Epithelial cell of esophagus (primary cell): Measurements from ENCODE around the gene PRKD1.
"Not testable (repeated sequence)": the region's sequence is repeated elsewhere in the genome, so short reads cannot be mapped to it uniquely, and the experiment has no call there.

Experiments
- DNase-seq: peaks from one replicate; pipeline ENCODE4 v3.0.0; 2010; ENCODE audit warnings: low read depth
- H3K4me3 ChIP-seq: 2 replicates; pipeline ENCODE4 v1.5.1; 2011; ENCODE audit warnings: mild to moderate bottlenecking, low read length, control low read depth
- TF ChIP-seq, protein P1 (sequence below): IDR thresholded peaks from 2 replicates; pipeline ENCODE4 v1.5.1; 2011; ENCODE audit warnings: low read depth, mild to moderate bottlenecking, low read length, control low read depth, inconsistent platforms; ENCODE audit not compliant: insufficient read depth; ENCODE audit errors: missing control alignments

The PRKD1 gene

GRCh38 chr14:29789475-29789874 is 138.2 kb downstream of the PRKD1 start:
- no peak overlapping the region for H3K4me3 ChIP-seq
- TF ChIP-seq, protein P1, sequence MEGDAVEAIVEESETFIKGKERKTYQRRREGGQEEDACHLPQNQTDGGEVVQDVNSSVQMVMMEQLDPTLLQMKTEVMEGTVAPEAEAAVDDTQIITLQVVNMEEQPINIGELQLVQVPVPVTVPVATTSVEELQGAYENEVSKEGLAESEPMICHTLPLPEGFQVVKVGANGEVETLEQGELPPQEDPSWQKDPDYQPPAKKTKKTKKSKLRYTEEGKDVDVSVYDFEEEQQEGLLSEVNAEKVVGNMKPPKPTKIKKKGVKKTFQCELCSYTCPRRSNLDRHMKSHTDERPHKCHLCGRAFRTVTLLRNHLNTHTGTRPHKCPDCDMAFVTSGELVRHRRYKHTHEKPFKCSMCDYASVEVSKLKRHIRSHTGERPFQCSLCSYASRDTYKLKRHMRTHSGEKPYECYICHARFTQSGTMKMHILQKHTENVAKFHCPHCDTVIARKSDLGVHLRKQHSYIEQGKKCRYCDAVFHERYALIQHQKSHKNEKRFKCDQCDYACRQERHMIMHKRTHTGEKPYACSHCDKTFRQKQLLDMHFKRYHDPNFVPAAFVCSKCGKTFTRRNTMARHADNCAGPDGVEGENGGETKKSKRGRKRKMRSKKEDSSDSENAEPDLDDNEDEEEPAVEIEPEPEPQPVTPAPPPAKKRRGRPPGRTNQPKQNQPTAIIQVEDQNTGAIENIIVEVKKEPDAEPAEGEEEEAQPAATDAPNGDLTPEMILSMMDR = no peak
- no peak for DNase-seq

- no peak overlapping the region for H3K4me3 ChIP-seq
- DNase-seq = no peak
- TF ChIP-seq, protein P1 = no peak
Observed at GRCh38 chr14:29788093-29788492, 139.6 kb downstream of the PRKD1 start.

DNA sequence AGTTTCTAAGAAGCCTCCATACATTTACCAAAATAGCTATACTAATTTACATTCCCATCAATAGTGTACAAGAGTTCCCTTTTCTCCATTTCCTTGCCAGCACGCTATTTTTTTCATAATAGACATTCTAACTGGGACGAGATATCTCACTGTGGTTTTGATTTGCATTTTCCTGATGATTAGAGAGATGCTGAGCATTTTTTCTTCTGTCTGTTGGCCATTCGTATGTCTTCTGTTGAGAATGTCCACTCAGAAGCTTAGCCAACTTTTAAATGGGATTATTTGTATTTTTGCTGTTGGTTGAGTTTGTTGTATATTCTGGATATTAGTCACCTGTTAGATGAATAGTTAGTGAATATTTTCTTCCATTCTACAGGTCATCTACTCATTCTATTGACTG is 144.1 kb downstream of the PRKD1 start:
- TF ChIP-seq, protein P1 = no peak
- H3K4me3 ChIP-seq = no peak overlapping the region
- DNase-seq = no peak

DNA sequence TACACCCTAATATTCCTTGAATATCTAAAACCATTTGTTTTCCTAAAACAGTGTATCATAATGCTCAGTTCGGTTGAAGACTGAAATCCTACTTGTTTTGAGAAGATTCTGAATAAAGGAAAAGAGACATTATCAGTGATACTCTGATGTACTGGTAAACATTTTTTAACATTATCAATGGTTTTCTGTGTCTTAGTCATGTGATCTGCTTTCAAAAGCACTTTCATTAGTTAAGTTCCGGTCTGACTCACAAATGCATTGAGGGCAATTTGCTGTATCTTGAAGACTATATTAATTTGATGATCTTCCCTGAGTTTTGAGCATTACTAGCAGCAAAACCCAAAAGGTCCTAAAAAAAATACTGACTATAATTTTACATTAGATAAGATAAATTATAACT is 145.6 kb downstream of the PRKD1 start:
- H3K4me3 ChIP-seq = no peak overlapping the region
- no peak for DNase-seq
- TF ChIP-seq, protein P1 = no peak

- DNase-seq, H3K4me3 ChIP-seq: not testable (repeated sequence)
Observed at GRCh38 chr14:29777142-29777541, 150.5 kb downstream of the PRKD1 start.

GRCh38 chr14:29773990-29774389 is 153.7 kb downstream of the PRKD1 start:
- TF ChIP-seq, protein P1 = no peak
- no peak for DNase-seq
- H3K4me3 ChIP-seq = no peak overlapping the region

- no peak for DNase-seq
- H3K4me3 ChIP-seq = no peak overlapping the region
- TF ChIP-seq, protein P1 = no peak
Observed at GRCh38 chr14:29763342-29763858, 164.2 kb downstream of the PRKD1 start.
